PC-9 (cell line): ENCODE measurements around the gene ITPR3.

Experiments used
- CTCF ChIP-seq: fragments of 200-600 bp; sonication (generic); conservative IDR thresholded peaks from 2 replicates; pipeline ENCODE4 v1.6.1; 2017; ENCODE audit warnings: mixed run types, antibody characterized with exemption, mild to moderate bottlenecking, moderate library complexity
- EZH2 ChIP-seq: fragments of 200-600 bp; sonication (generic); IDR thresholded peaks from 2 replicates; pipeline ENCODE4 v1.8.0; 2017; ENCODE audit warnings: antibody characterized with exemption, low read depth

DNA sequence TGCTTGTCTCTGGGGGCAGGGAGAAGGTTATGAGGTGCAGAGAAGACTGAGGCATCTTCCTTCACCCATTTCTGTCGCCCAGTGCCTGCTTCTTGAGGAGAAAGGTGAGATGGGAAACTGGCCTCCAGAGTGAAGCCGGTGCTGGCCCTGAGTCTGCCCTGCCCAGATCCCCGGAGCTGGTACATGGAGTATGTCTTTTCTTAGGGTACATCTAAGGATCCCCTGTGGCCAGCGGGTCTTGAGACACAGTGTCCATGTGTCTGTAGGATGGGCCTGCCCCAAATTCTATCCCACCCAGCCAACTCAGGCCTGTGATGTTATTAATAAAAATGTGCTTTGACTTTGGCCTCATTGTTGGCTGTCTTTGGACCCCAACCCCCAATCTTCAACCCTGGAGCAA lies 32.2 kb upstream of the ITPR3 start:
- no peak for TF ChIP-seq CTCF
- no peak for TF ChIP-seq EZH2
